Gastrocnemius medialis (tissue), 4 donors: Measurements from ENCODE around the gene ZNF423. TPM values are rescaled to one million over a fixed set of nuclear protein-coding genes. Genes with fewer than 3 reads are reported as not detected.

Experiments used
- ATAC-seq, 2 donors: fragments of 150-250 bp; one replicate each; pipeline ENCODE4 v1.9.1; 2016
- DNase-seq, 2 donors: peaks; one replicate each; pipeline ENCODE4 v3.0.0-alpha.2; 2019
- H3K27ac ChIP-seq, 4 donors: fragments of 200-600 bp; sonication (generic); 1 replicate in 1 of 4; 2 replicates in 3 of 4; pipeline ENCODE4 v1.5.1; 2016 to 2018; ENCODE audit warnings: mild to moderate bottlenecking in 2 of 4, moderate library complexity in 1 of 4
- H3K27me3 ChIP-seq, 3 donors: fragments of 200-600 bp; sonication (generic) in 2 of 3; 1 replicate in 1 of 3; 2 replicates in 2 of 3; pipeline versions ENCODE4 v1.5.1 to v1.6.0; 2016 to 2019; ENCODE audit warnings: mild to moderate bottlenecking in 1 of 3, moderate library complexity in 1 of 3
- H3K36me3 ChIP-seq, 2 donors: fragments of 200-600 bp; sonication (generic) in 1 of 2; one replicate each; pipeline ENCODE4 v1.5.1; 2017 to 2018
- H3K4me1 ChIP-seq, 2 donors: fragments of 200-600 bp; sonication (generic) in 1 of 2; one replicate each; pipeline ENCODE4 v1.5.1; 2016 to 2017; ENCODE audit warnings: mild to moderate bottlenecking in 2 of 2
- H3K4me3 ChIP-seq, 4 donors: fragments of 200-600 bp; sonication (generic) in 3 of 4; 1 replicate in 1 of 4; 2 replicates in 3 of 4; pipeline ENCODE4 v1.5.1; 2016 to 2019; ENCODE audit warnings: mild to moderate bottlenecking in 2 of 4
- H3K9me3 ChIP-seq, 3 donors: fragments of 200-600 bp; sonication (generic) in 2 of 3; 1 replicate in 1 of 3; 2 replicates in 2 of 3; pipeline ENCODE4 v1.5.1; 2016 to 2019
- POLR2A ChIP-seq, 2 donors: fragments of 450-650 bp; IDR thresholded peaks; one replicate each; pipeline ENCODE4 v1.6.1; 2017; ENCODE audit warnings: antibody characterized with exemption in 2 of 2, mild to moderate bottlenecking in 2 of 2, moderate library complexity in 2 of 2
- in situ Hi-C, 4 donors: fragments of 200-750 bp; cut with MboI; loops; one replicate each; pipeline versions ENCODE4 v1.15.0 to v1.8.0; 2017; ENCODE audit warnings: low sequenced_read_pairs in 4 of 4
- intact Hi-C: fragments of 100-400 bp; cut with DNase I; formaldehyde crosslinking; loops from one replicate; pipeline ENCODE4 v1.15.1; 2023; ENCODE audit warnings: low total_unique reads
- total RNA-seq, 4 donors: library from RNA; depleted of rRNA; stranded (reverse); fragments of >200 nt; gene quantifications; one replicate each; pipeline versions ENCODE4 v1.1.0 to v1.2.3, GENCODE V29; 2016
- TF ChIP-seq, protein P1 (sequence below), 5 experiments: fragments of 450-650 bp in 3 of 5; fragments of 200-600 bp in 2 of 5; sonication (generic) in 2 of 5; IDR thresholded peaks in 4 of 5; conservative IDR thresholded peaks in 1 of 5; 1 replicate in 4 of 5; 2 replicates in 1 of 5; pipeline ENCODE4 v1.5.1; 2016 to 2019; ENCODE audit warnings: antibody characterized with exemption in 5 of 5, mild to moderate bottlenecking in 3 of 5, moderate library complexity in 3 of 5

ZNF423 gene
- total RNA-seq, 4 donors from 2014 or later: 8.4 to 15.8 (median 12.5) TPM

DNA sequence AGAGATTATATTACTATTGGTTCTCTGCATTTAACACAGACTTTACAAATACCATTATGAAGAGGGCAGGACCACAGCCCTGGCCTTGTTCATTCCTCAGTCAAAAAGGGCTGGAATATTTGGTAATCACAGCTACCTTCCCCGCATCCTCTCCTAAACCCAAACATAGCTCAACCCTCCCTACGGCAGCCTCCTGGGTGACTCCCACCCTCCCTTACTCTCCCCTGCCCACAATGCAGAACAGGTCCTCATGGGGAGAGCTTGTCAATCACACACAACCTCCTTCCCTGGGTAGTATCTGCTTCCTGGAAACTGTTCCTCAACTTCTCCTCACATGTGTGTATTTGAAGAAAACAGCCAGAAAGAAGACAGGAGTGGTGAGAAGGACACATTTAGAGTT is 258.1 kb downstream of the ZNF423 start:
- no peaks in the 10 kb centered on the region for H3K9me3 ChIP-seq
- intact Hi-C loops (no loop called here), in situ Hi-C loops (loop anchor here in 2 of 4 donors (10.0 to 25.0 kb wide), 2 partner anchors 185 to 193 kb away; no protein-coding TSS in a partner anchor)
- H3K27me3 ChIP-seq: no peaks in the 10 kb centered on the region
- peaks cover 27 to 28% of the 10 kb centered on the region in 2 donors for H3K4me1 ChIP-seq
- no peak for ATAC-seq
- H3K27ac ChIP-seq: no peak overlapping the region
- no peak overlapping the region for H3K4me3 ChIP-seq
- H3K36me3 ChIP-seq: no peaks in the 10 kb centered on the region
- TF ChIP-seq, protein P1, sequence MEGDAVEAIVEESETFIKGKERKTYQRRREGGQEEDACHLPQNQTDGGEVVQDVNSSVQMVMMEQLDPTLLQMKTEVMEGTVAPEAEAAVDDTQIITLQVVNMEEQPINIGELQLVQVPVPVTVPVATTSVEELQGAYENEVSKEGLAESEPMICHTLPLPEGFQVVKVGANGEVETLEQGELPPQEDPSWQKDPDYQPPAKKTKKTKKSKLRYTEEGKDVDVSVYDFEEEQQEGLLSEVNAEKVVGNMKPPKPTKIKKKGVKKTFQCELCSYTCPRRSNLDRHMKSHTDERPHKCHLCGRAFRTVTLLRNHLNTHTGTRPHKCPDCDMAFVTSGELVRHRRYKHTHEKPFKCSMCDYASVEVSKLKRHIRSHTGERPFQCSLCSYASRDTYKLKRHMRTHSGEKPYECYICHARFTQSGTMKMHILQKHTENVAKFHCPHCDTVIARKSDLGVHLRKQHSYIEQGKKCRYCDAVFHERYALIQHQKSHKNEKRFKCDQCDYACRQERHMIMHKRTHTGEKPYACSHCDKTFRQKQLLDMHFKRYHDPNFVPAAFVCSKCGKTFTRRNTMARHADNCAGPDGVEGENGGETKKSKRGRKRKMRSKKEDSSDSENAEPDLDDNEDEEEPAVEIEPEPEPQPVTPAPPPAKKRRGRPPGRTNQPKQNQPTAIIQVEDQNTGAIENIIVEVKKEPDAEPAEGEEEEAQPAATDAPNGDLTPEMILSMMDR (IDR thresholded peaks at IDR 0.05 in 4 of 5, conservative IDR thresholded peaks at IDR 0.05 in 1 of 5): no peak
- no peak for TF ChIP-seq POLR2A (IDR thresholded peaks at IDR 0.05)
- no peak for DNase-seq

DNA sequence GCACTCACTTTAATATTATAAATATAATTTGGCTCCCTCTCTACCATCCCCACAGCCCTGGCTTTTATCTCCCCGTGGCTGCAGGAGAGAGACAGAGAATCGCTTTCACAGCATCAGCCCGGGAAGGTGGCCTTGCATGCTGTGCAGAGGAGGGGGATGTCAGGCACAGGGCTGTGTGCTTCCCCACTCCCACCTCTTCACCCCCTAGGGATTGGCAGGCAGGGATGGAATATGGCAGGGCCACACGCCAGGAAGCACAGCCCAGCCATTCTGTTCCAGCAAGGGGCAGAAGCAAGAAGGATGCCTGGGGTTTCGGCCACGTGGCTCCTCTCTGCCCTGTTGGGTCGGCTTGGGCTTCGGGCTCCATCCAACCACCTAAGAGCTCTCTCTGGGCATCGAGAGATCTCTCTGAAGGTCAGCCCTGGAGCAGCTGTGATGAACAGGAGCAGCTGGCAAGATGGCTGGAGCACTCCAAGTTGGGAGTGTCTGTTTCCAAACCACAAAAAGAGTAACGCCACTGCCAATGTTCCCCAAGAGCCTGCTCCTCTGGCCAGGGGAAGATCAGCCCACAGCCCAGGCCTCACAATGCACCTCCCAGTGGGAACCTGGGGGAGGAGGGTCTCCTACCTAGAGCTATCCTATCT is 259.1 kb downstream of the ZNF423 start:
- TF ChIP-seq, protein P1 (IDR thresholded peaks at IDR 0.05 in 4 of 5, conservative IDR thresholded peaks at IDR 0.05 in 1 of 5): no peak
- TF ChIP-seq POLR2A (IDR thresholded peaks at IDR 0.05): no peak
- H3K36me3 ChIP-seq: no peaks in the 10 kb centered on the region
- H3K27ac ChIP-seq: peak overlapping the region in 2 of 4 donors; percentile 5 to 14
- intact Hi-C loops (no loop called here), in situ Hi-C loops (loop anchor here in 2 of 4 donors (10.0 to 25.0 kb wide), 2 partner anchors 184 to 192 kb away; no protein-coding TSS in a partner anchor)
- peaks cover 19 to 24% of the 10 kb centered on the region in 2 donors for H3K4me1 ChIP-seq
- no peaks in the 10 kb centered on the region for H3K9me3 ChIP-seq
- peak; percentile 71 to 98 for ATAC-seq
- no peak overlapping the region for H3K4me3 ChIP-seq
- peak; percentile 43 to 78 for DNase-seq
- H3K27me3 ChIP-seq: no peaks in the 10 kb centered on the region

GRCh38 chr16:49596068-49596467 is 259.8 kb downstream of the ZNF423 start:
- TF ChIP-seq, protein P1 (IDR thresholded peaks at IDR 0.05 in 4 of 5, conservative IDR thresholded peaks at IDR 0.05 in 1 of 5): no peak
- TF ChIP-seq POLR2A (IDR thresholded peaks at IDR 0.05): no peak
- Histone ChIP-seq H3K4me1 (peaks cover 19 to 24% of the 10 kb centered on the region in 2 donors), H3K27me3 (no peaks in the 10 kb centered on the region), H3K27ac (peak overlapping the region in 2 of 4 donors; percentile 14 to 17), H3K36me3 (no peaks in the 10 kb centered on the region), H3K9me3 (no peaks in the 10 kb centered on the region), H3K4me3 (peak overlapping the region in 3 of 4 donors; percentile 2 to 27 (median 27))
- in situ Hi-C loops (loop anchor here in 2 of 4 donors (10.0 to 25.0 kb wide), 2 partner anchors 184 to 191 kb away; no protein-coding TSS in a partner anchor), intact Hi-C loops (no loop called here)
- ATAC-seq (peak in 1 of 2 donors; percentile 27), DNase-seq (no peak)

DNA sequence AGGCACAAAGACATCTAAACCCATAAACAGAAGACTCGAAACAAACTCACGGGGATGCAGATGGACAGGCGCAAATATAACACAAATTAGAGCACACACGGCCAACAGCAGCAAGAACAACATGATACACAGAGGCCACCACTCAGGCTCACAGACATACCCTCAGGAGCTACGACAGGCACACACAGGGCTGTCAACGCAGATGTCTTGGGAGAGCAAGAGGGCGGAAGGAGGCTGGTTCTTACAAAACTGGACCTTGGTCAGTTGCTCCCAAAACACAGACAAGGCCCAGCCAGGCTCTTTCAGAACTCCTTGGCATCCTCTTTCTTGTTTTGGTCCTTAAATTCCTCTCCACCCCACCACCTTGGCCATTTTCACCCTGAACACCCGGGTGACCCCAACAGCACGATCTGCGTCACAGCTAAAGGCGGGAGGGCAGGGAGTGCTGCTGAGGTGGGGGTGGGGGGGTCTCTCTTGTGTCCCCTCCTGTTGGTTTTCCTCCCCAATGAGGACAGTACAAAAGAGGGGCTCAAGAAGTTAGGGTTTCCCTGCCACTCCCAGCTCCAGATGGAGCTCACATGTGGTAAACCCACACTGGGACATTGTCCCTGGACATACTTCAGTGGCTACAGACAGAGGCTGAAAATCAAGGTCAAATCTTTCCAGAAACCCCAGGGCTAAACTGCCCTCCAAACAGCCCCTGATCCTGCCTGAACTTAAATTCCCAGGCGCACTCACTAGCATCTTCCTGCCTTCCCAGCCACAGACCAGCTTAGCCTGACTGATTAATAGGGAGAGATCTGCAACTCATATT is 261.0 kb downstream of the ZNF423 start:
- intact Hi-C loops (loop anchor here (5.0 kb wide), 1 partner anchor 83 kb away; no protein-coding TSS in a partner anchor), in situ Hi-C loops (loop anchor here in 2 of 4 donors (10.0 to 25.0 kb wide), 2 partner anchors 183 to 190 kb away; no protein-coding TSS in a partner anchor)
- H3K9me3 ChIP-seq: no peaks in the 10 kb centered on the region
- H3K4me1 ChIP-seq: peaks cover 19 to 24% of the 10 kb centered on the region in 2 donors
- H3K4me3 ChIP-seq: no peak overlapping the region
- no peak for TF ChIP-seq POLR2A (IDR thresholded peaks at IDR 0.05)
- TF ChIP-seq, protein P1 (IDR thresholded peaks at IDR 0.05 in 4 of 5, conservative IDR thresholded peaks at IDR 0.05 in 1 of 5): no peak
- no peaks in the 10 kb centered on the region for H3K27me3 ChIP-seq
- H3K27ac ChIP-seq: no peak overlapping the region
- H3K36me3 ChIP-seq: no peaks in the 10 kb centered on the region
- no peak for DNase-seq
- no peak for ATAC-seq
